Uterus (tissue), 4 donors: ENCODE data around the gene WHAMM. TPM values are rescaled to one million over a fixed set of nuclear protein-coding genes. Genes with fewer than 3 reads are reported as not detected.

Source experiments
- DNase-seq, 2 donors: peaks; one replicate each; pipeline ENCODE4 v3.0.0-alpha.2; 2019 to 2020
- H3K27ac ChIP-seq, 2 donors: fragments of 200-600 bp; sonication (generic); 1 replicate in 1 of 2; 2 replicates in 1 of 2; pipeline ENCODE4 v1.5.1; 2016 to 2018
- H3K27me3 ChIP-seq, 2 donors: fragments of 200-600 bp; sonication (generic); one replicate each; pipeline ENCODE4 v1.5.1; 2018 to 2019; ENCODE audit warnings: control low read depth in 1 of 2
- H3K36me3 ChIP-seq, 2 donors: fragments of 200-600 bp; sonication (generic); one replicate each; pipeline ENCODE4 v1.5.1; 2019; ENCODE audit warnings: control low read depth in 1 of 2
- H3K4me1 ChIP-seq, 2 donors: fragments of 200-600 bp; sonication (generic); one replicate each; pipeline ENCODE4 v1.5.1; 2018 to 2019; ENCODE audit warnings: control low read depth in 1 of 2
- H3K4me3 ChIP-seq, 2 donors: fragments of 200-600 bp; sonication (generic); 1 replicate in 1 of 2; 2 replicates in 1 of 2; pipeline ENCODE4 v1.5.1; 2018 to 2019; ENCODE audit warnings: mild to moderate bottlenecking in 1 of 2
- H3K9me3 ChIP-seq, 2 donors: fragments of 200-600 bp; sonication (generic); one replicate each; pipeline ENCODE4 v1.5.1; 2019; ENCODE audit warnings: control low read depth in 1 of 2
- POLR2A ChIP-seq, 2 donors: fragments of 450-650 bp; IDR thresholded peaks; one replicate each; pipeline ENCODE4 v1.6.1; 2016; ENCODE audit warnings: antibody characterized with exemption in 2 of 2, mild to moderate bottlenecking in 1 of 2, moderate library complexity in 1 of 2
- intact Hi-C: fragments of 100-400 bp; cut with DNase I; formaldehyde crosslinking; loops from one replicate; pipeline ENCODE4 v1.15.1; 2023; ENCODE audit warnings: low total_unique reads
- total RNA-seq, 4 donors: library from RNA; depleted of rRNA in 3 of 4; stranded (reverse); fragments of >200 nt in 3 of 4; gene quantifications; one replicate each; pipeline versions ENCODE4 v1.1.0 to v1.2.4, GENCODE V29; 2014 to 2023
- TF ChIP-seq, protein P1 (sequence below), 4 experiments: fragments of 200-600 bp in 2 of 4; fragments of 450-650 bp in 2 of 4; sonication (generic) in 2 of 4; IDR thresholded peaks; one replicate each; pipeline ENCODE4 v1.5.1; 2016 to 2019; ENCODE audit warnings: antibody characterized with exemption in 4 of 4, mild to moderate bottlenecking in 2 of 4, moderate library complexity in 1 of 4
- donor health status: DM: yes; HTN: yes; CAD: no.

Gene WHAMM
- total RNA-seq, 4 donors from 2014 or later, result 3.5 to 10.8 (median 5.2) TPM

GRCh38 chr15:82881747-82882146 is 72.3 kb downstream of the WHAMM start:
- Histone ChIP-seq H3K27me3 (no peaks in the 10 kb centered on the region), H3K27ac (no peak overlapping the region), H3K36me3 (no peaks in the 10 kb centered on the region), H3K9me3 (no peaks in the 10 kb centered on the region), H3K4me3 (no peak overlapping the region), H3K4me1 (no peaks in the 10 kb centered on the region)
- DNase-seq, result no peak
- TF ChIP-seq, protein P1, sequence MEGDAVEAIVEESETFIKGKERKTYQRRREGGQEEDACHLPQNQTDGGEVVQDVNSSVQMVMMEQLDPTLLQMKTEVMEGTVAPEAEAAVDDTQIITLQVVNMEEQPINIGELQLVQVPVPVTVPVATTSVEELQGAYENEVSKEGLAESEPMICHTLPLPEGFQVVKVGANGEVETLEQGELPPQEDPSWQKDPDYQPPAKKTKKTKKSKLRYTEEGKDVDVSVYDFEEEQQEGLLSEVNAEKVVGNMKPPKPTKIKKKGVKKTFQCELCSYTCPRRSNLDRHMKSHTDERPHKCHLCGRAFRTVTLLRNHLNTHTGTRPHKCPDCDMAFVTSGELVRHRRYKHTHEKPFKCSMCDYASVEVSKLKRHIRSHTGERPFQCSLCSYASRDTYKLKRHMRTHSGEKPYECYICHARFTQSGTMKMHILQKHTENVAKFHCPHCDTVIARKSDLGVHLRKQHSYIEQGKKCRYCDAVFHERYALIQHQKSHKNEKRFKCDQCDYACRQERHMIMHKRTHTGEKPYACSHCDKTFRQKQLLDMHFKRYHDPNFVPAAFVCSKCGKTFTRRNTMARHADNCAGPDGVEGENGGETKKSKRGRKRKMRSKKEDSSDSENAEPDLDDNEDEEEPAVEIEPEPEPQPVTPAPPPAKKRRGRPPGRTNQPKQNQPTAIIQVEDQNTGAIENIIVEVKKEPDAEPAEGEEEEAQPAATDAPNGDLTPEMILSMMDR (IDR thresholded peaks at IDR 0.05), result no peak
- TF ChIP-seq POLR2A (IDR thresholded peaks at IDR 0.05), result no peak
- intact Hi-C loops, result no loop called here

DNA sequence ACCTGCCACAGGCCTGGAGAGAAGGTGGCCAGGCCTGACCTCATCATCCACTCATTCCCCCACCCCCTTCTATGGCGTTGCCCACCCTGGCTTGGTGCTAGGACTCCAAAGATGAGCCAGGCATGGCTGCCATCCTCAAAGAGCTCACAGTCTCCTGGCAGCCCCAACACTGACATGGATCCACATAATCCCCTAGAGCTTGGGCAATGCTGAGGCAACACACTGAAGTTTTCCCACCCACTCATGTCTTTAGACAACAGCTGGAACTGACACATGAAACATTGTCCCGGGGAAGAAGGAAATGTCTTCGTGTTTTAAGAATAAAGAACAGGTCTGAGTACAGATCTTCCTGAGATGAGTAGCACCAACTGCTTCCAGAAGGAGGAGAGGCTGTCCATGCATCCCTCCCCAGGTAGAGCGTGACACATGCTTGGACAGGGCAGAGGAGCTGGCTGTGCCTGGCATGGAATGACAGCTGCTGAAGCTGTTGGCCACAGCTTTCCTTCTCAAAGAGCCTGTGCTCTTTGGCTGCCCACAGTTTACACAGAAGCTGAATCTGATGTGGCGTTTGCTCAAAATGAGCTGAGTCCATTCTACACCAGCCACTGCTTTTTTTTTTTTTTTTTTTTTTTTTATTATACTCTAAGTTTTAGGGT is 73.0 kb downstream of the WHAMM start:
- DNase-seq, result no peak
- Histone ChIP-seq H3K27ac (no peak overlapping the region), H3K9me3 (no peaks in the 10 kb centered on the region), H3K36me3 (no peaks in the 10 kb centered on the region), H3K4me1 (no peaks in the 10 kb centered on the region), H3K27me3 (no peaks in the 10 kb centered on the region), H3K4me3 (no peak overlapping the region)
- TF ChIP-seq, protein P1 (IDR thresholded peaks at IDR 0.05), result no peak
- TF ChIP-seq POLR2A (IDR thresholded peaks at IDR 0.05), result no peak
- intact Hi-C loops, result no loop called here

Other genes with a start within 250 kb of the WHAMM start
- 10 to 100 TPM in 1 of 4 donors, 1 to 10 TPM in 2, under 1 TPM in 1; 0.77 to 14.1 (median 2.9) TPM for gene CPEB1, start 162.3 kb upstream of the WHAMM start, total RNA-seq
- gene AP3B2, start 99.8 kb upstream of the WHAMM start, total RNA-seq, result 1 to 10 TPM in 3 of 4 donors, not detected in 1; 1.9 to 6.9 (median 2.2) TPM
- gene FSD2, start 3.6 kb upstream of the WHAMM start, total RNA-seq, result not detected
- 10 to 100 TPM in 2 of 4 donors, 1 to 10 TPM in 2; 5.1 to 50.0 (median 10.6) TPM for gene HOMER2, start 143.1 kb downstream of the WHAMM start, total RNA-seq
- 10 to 100 TPM in 2 of 4 donors, 1 to 10 TPM in 2; 4.9 to 43.5 (median 13.9) TPM for gene RAMAC, start 176.6 kb downstream of the WHAMM start, total RNA-seq
- gene C15orf40, start 202.0 kb downstream of the WHAMM start, total RNA-seq, result 10 to 100 TPM in 2 of 4 donors, 1 to 10 TPM in 2; 2.0 to 21.2 (median 8.3) TPM